K562 (cell line): ENCODE results near the gene GHDC. TPM values are rescaled to one million over a fixed set of nuclear protein-coding genes. Genes with fewer than 3 reads are reported as not detected.
A peak's percentile ranks its signal among the peaks of the same experiment; 100 is the strongest.

Experiments used
- FOXA3 ChIP-seq, 2 experiments: fragments of 450-650 bp in 1 of 2; sonication (generic) in 1 of 2; formaldehyde crosslinking; IDR thresholded peaks in 1 of 2; conservative IDR thresholded peaks in 1 of 2; 2 replicates each; pipeline versions ENCODE4 v1.4.0 to v1.8.0; 2020 to 2022; ENCODE audit warnings: mild to moderate bottlenecking in 2 of 2, missing genetic modification reagents in 1 of 2
- HMGN3 ChIP-seq: IDR thresholded peaks from 2 replicates; pipeline ENCODE4 v1.6.1; 2011; ENCODE audit warnings: borderline replicate concordance, low read depth, mild to moderate bottlenecking, mixed read lengths, low read length; ENCODE audit not compliant: insufficient read length; ENCODE audit errors: extremely low read depth
- HNRNPLL ChIP-seq: fragments of 200-400 bp; formaldehyde crosslinking; IDR thresholded peaks from 2 replicates; pipeline ENCODE4 v1.6.1; 2017; ENCODE audit warnings: low read length, low read depth, mild to moderate bottlenecking; ENCODE audit not compliant: poor library complexity, severe bottlenecking
- MCM2 ChIP-seq: fragments of 450-650 bp; IDR thresholded peaks from 2 replicates; pipeline ENCODE4 v1.6.1; 2017; ENCODE audit warnings: low read depth, mild to moderate bottlenecking
- NCOA1 ChIP-seq: fragments of 450-650 bp; IDR thresholded peaks from 2 replicates; pipeline ENCODE4 v1.6.1; 2016; ENCODE audit warnings: low read depth
- NFIC ChIP-seq: fragments of 450-650 bp; IDR thresholded peaks from 2 replicates; pipeline ENCODE4 v1.6.1; 2017; ENCODE audit warnings: mild to moderate bottlenecking, inconsistent platforms
- RCOR1 ChIP-seq, 2 experiments: IDR thresholded peaks; 2 replicates each; pipeline ENCODE4 v1.6.1; 2012; ENCODE audit warnings: low read depth in 2 of 2, low read length in 2 of 2, borderline replicate concordance in 1 of 2, improper control_type of control experiment in 1 of 2
- TAF9B ChIP-seq: fragments of 450-650 bp; IDR thresholded peaks from 2 replicates; pipeline ENCODE4 v1.6.1; 2018; ENCODE audit warnings: mild to moderate bottlenecking; ENCODE audit not compliant: partially characterized antibody
- TCF7 ChIP-seq: sonication (generic); IDR thresholded peaks from 2 replicates; pipeline ENCODE4 v1.6.1; 2016; ENCODE audit warnings: antibody characterized with exemption, borderline replicate concordance
- TFAM ChIP-seq: fragments of 250-450 bp; sonication (Bioruptor Pico); conservative IDR thresholded peaks from 2 replicates; pipeline ENCODE4 v1.5.0; 2021; ENCODE audit warnings: mild to moderate bottlenecking, moderate library complexity
- THRAP3 ChIP-seq: fragments of 450-650 bp; IDR thresholded peaks from 2 replicates; pipeline ENCODE4 v1.6.1; 2016; ENCODE audit warnings: mild to moderate bottlenecking, inconsistent platforms, borderline replicate concordance
- ZNF133 ChIP-seq: fragments of 250-450 bp; sonication (Bioruptor Pico); IDR thresholded peaks from 2 replicates; pipeline ENCODE4 v1.4.0; 2020; ENCODE audit warnings: mild to moderate bottlenecking
- ZNF282 ChIP-seq: sonication (generic); formaldehyde crosslinking; IDR thresholded peaks from 2 replicates; pipeline ENCODE4 v1.8.1; 2023; ENCODE audit warnings: missing genetic modification reagents
- polyA plus RNA-seq, 8 experiments: library from polyadenylated mRNA; depleted of rRNA in 4 of 8; stranded (reverse) in 5 of 8; unstranded in 3 of 8; fragments of >200 nt; fragmentation: Nextera tagmentation in 2 of 8; fragmentation: Illumina TruSeq in 1 of 8; extraction: Ambion mirVana in 2 of 8; extraction: Trizol in 1 of 8; gene quantifications; 2 replicates each; pipeline versions ENCODE4 v1.2.1 to v1.2.3, GENCODE V29; 2011 to 2014; ENCODE audit warnings: inconsistent platforms in 1 of 8, missing spikeins in 1 of 8
- total RNA-seq, 7 experiments: library from RNA; depleted of rRNA in 6 of 7; stranded (reverse); fragments of >200 nt in 6 of 7; fragmentation: Illumina TruSeq in 2 of 7; extraction: Trizol in 2 of 7; gene quantifications; 2 replicates each; pipeline versions ENCODE4 v1.2.1 to v1.2.3, GENCODE V29; 2011 to 2021; ENCODE audit warnings: low replicate concordance in 1 of 7
- TF ChIP-seq, protein P1 (sequence below): fragments of 200-800 bp; sonication (Bioruptor generic); IDR thresholded peaks from 2 replicates; pipeline ENCODE4 v1.6.1; 2016; ENCODE audit warnings: missing genetic modification characterization, missing compliant biosample characterization
- TF ChIP-seq, protein P2 (sequence below): sonication (generic); formaldehyde crosslinking; IDR thresholded peaks from 2 replicates; pipeline ENCODE4 v1.8.1; 2022; ENCODE audit warnings: missing genetic modification reagents
- TF ChIP-seq, protein P3 (sequence below), 2 experiments: fragments of 450-650 bp in 1 of 2; sonication (generic) in 1 of 2; formaldehyde crosslinking in 1 of 2; IDR thresholded peaks in 1 of 2; conservative IDR thresholded peaks in 1 of 2; 2 replicates each; pipeline versions ENCODE4 v1.6.1 to v1.8.1; 2016 to 2023; ENCODE audit warnings: mild to moderate bottlenecking in 2 of 2, moderate library complexity in 2 of 2, inconsistent platforms in 1 of 2, missing genetic modification reagents in 1 of 2
- TF ChIP-seq, protein P4 (sequence below), 2 experiments: IDR thresholded peaks in 1 of 2; conservative IDR thresholded peaks in 1 of 2; 2 replicates each; pipeline ENCODE4 v1.6.1; 2016; ENCODE audit warnings: low read depth in 2 of 2, mild to moderate bottlenecking in 1 of 2, missing compliant biosample characterization in 1 of 2, missing genetic modification characterization in 1 of 2, moderate library complexity in 1 of 2

The GHDC gene
- total and polyA plus RNA-seq, 9 of the 15 experiments (the other 6 are each of a cell fraction or from before 2014, with no cell fraction given): 0.65 to 23.2 (median 11.2) TPM

DNA sequence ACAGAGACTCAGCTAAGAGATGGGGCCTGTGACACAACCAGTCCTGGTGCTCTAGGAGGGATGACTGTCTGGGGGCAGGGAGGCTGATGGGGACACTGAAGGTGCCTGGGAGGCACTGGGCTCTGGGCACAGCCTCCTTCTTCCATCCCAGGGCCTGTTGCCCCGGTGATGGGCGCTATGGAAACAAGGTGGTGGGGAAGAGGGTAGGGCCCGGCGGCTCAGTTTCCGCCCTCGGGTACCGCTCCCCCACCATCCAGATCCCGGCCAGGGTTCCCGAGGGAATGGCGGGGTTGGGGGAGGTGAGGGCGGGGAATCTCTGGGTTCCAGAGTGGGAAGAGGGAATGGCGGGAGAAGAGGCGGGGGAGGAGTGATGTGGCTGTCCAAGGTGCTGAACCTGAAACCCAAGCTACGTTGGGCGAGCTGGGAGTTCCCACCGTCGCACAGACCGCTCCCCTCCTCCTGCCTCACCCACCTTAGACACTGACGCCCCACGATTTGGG lies 14.3 kb downstream of the GHDC start (continued):
- TF ChIP-seq, protein P1, sequence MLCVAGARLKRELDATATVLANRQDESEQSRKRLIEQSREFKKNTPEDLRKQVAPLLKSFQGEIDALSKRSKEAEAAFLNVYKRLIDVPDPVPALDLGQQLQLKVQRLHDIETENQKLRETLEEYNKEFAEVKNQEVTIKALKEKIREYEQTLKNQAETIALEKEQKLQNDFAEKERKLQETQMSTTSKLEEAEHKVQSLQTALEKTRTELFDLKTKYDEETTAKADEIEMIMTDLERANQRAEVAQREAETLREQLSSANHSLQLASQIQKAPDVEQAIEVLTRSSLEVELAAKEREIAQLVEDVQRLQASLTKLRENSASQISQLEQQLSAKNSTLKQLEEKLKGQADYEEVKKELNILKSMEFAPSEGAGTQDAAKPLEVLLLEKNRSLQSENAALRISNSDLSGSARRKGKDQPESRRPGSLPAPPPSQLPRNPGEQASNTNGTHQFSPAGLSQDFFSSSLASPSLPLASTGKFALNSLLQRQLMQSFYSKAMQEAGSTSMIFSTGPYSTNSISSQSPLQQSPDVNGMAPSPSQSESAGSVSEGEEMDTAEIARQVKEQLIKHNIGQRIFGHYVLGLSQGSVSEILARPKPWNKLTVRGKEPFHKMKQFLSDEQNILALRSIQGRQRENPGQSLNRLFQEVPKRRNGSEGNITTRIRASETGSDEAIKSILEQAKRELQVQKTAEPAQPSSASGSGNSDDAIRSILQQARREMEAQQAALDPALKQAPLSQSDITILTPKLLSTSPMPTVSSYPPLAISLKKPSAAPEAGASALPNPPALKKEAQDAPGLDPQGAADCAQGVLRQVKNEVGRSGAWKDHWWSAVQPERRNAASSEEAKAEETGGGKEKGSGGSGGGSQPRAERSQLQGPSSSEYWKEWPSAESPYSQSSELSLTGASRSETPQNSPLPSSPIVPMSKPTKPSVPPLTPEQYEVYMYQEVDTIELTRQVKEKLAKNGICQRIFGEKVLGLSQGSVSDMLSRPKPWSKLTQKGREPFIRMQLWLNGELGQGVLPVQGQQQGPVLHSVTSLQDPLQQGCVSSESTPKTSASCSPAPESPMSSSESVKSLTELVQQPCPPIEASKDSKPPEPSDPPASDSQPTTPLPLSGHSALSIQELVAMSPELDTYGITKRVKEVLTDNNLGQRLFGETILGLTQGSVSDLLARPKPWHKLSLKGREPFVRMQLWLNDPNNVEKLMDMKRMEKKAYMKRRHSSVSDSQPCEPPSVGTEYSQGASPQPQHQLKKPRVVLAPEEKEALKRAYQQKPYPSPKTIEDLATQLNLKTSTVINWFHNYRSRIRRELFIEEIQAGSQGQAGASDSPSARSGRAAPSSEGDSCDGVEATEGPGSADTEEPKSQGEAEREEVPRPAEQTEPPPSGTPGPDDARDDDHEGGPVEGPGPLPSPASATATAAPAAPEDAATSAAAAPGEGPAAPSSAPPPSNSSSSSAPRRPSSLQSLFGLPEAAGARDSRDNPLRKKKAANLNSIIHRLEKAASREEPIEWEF (CRISPR knock-in tag): no peak
- TF ChIP-seq FOXA3 (CRISPR knock-in tag; conservative IDR thresholded peaks at IDR 0.05 in 1 of 2, IDR thresholded peaks at IDR 0.05 in 1 of 2): no peak
- 0 out of 2 replicates have a peak, but pooled peaks have one; percentile 52 for TF ChIP-seq NCOA1
- TF ChIP-seq HMGN3: no peak
- no peak for TF ChIP-seq HNRNPLL
- TF ChIP-seq, protein P2, sequence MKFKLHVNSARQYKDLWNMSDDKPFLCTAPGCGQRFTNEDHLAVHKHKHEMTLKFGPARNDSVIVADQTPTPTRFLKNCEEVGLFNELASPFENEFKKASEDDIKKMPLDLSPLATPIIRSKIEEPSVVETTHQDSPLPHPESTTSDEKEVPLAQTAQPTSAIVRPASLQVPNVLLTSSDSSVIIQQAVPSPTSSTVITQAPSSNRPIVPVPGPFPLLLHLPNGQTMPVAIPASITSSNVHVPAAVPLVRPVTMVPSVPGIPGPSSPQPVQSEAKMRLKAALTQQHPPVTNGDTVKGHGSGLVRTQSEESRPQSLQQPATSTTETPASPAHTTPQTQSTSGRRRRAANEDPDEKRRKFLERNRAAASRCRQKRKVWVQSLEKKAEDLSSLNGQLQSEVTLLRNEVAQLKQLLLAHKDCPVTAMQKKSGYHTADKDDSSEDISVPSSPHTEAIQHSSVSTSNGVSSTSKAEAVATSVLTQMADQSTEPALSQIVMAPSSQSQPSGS (CRISPR knock-in tag): no peak
- TF ChIP-seq ZNF282 (CRISPR knock-in tag): no peak
- TF ChIP-seq, protein P3, sequence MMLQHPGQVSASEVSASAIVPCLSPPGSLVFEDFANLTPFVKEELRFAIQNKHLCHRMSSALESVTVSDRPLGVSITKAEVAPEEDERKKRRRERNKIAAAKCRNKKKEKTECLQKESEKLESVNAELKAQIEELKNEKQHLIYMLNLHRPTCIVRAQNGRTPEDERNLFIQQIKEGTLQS (IDR thresholded peaks at IDR 0.05): no peak
- TF ChIP-seq, protein P3 (CRISPR knock-in tag; conservative IDR thresholded peaks at IDR 0.05): no peak
- TF ChIP-seq NFIC: no peak
- no peak for TF ChIP-seq THRAP3
- peak in 1 of 2 experiments; percentile 73; a peak in 1 of 4 replicates for TF ChIP-seq RCOR1 (IDR thresholded peaks at IDR 0.05; ENCODE audit: borderline replicate concordance in 1 of 2, low read depth in 2 of 2, low read length in 2 of 2)
- TF ChIP-seq MCM2: no peak
- no peak for TF ChIP-seq TFAM
- no peak for TF ChIP-seq TAF9B
- TF ChIP-seq TCF7: no peak
- TF ChIP-seq, protein P4, sequence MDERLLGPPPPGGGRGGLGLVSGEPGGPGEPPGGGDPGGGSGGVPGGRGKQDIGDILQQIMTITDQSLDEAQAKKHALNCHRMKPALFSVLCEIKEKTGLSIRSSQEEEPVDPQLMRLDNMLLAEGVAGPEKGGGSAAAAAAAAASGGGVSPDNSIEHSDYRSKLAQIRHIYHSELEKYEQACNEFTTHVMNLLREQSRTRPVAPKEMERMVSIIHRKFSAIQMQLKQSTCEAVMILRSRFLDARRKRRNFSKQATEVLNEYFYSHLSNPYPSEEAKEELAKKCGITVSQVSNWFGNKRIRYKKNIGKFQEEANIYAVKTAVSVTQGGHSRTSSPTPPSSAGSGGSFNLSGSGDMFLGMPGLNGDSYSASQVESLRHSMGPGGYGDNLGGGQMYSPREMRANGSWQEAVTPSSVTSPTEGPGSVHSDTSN (CRISPR knock-in tag; IDR thresholded peaks at IDR 0.05; ENCODE audit: low read depth): no peak
- TF ChIP-seq, protein P4 (tag; conservative IDR thresholded peaks at IDR 0.05; ENCODE audit: low read depth): no peak
- TF ChIP-seq ZNF133: no peak
